Stimulated activated CD4-positive, alpha-beta T cell treated with anti-CD3 and anti-CD28 coated beads, TNF-alpha, amount 100 ng/mL, for 1 hour (primary cell): ENCODE data around the gene DHRS2.
"Not testable (repeated sequence)": the region's sequence is repeated elsewhere in the genome, so short reads cannot be mapped to it uniquely, and the experiment has no call there.

ENCODE experiments used
- DNase-seq, 3 donors: peaks; one replicate each; pipeline ENCODE4 v3.0.0-alpha.2; 2020; ENCODE audit warnings: low read depth in 3 of 3, low spot score in 1 of 3

The DHRS2 gene

GRCh38 chr14:23689709-23690514, 53.7 kb downstream of the DHRS2 start:
- not testable (repeated sequence) for DNase-seq

DNA sequence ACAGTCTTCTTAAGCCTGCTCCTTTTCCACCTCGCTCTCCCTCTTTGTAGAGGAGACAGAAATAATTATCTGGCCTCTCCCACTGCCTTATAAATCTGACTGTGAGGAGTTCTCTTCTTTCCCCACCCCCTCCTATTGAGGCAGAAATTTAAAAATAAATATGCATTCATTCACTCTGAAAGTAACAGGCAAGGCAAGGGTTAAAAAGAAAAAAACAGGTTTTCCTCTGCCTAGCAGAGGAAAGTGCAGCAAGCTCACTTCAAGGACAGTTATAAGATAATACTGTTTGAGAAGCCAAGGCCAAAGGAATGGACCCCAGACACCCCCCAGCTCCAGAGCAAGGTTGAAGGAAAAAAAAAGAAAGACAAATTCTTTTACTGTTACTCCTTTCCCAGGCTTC, 56.3 kb downstream of the DHRS2 start:
- DNase-seq, result no peak

- no peak for DNase-seq
Measured at GRCh38 chr14:23693252-23693775, 57.1 kb downstream of the DHRS2 start.

- no peak for DNase-seq
Measured at GRCh38 chr14:23694085-23694948, 58.2 kb downstream of the DHRS2 start.
